Prostate gland (tissue), 2 donors: ENCODE results near the gene PON3.

Experiments
- POLR2A ChIP-seq: fragments of 450-650 bp; IDR thresholded peaks from one replicate; pipeline ENCODE4 v1.6.1; 2016; ENCODE audit warnings: antibody characterized with exemption, mild to moderate bottlenecking
- TF ChIP-seq, protein P1 (sequence below), 4 experiments: fragments of 200-600 bp in 2 of 4; fragments of 450-650 bp in 2 of 4; sonication (generic) in 2 of 4; IDR thresholded peaks; 1 replicate in 3 of 4; 2 replicates in 1 of 4; pipeline ENCODE4 v1.5.1; 2016 to 2019; ENCODE audit warnings: antibody characterized with exemption in 4 of 4, mild to moderate bottlenecking in 2 of 4, moderate library complexity in 2 of 4

DNA sequence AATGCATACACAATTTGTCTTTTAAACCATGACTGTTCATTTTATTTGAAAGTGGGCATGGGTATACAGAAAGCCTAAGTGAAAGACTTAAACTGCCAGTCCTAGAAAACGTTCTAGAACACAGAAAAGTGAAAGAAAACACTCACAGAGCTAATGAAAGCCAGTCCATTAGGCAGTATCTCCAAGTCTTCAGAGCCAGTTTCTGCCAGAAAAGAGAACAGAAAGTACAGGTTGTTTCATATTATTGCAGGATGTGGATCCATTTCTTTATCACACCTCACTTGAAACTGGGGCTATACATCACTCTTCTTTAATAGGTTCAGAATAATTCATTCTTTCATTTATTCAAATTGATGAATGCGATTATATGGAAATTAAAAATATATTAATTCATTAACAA is 79.6 kb downstream of the PON3 start:
- TF ChIP-seq, protein P1, sequence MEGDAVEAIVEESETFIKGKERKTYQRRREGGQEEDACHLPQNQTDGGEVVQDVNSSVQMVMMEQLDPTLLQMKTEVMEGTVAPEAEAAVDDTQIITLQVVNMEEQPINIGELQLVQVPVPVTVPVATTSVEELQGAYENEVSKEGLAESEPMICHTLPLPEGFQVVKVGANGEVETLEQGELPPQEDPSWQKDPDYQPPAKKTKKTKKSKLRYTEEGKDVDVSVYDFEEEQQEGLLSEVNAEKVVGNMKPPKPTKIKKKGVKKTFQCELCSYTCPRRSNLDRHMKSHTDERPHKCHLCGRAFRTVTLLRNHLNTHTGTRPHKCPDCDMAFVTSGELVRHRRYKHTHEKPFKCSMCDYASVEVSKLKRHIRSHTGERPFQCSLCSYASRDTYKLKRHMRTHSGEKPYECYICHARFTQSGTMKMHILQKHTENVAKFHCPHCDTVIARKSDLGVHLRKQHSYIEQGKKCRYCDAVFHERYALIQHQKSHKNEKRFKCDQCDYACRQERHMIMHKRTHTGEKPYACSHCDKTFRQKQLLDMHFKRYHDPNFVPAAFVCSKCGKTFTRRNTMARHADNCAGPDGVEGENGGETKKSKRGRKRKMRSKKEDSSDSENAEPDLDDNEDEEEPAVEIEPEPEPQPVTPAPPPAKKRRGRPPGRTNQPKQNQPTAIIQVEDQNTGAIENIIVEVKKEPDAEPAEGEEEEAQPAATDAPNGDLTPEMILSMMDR (IDR thresholded peaks at IDR 0.05) = no peak
- TF ChIP-seq POLR2A = no peak
